Measurements from ENCODE around the gene DNAJC3.
"Not testable (repeated sequence)": the region's sequence is repeated elsewhere in the genome, so short reads cannot be mapped to it uniquely, and the experiment has no call there.

DNAJC3 gene

DNA sequence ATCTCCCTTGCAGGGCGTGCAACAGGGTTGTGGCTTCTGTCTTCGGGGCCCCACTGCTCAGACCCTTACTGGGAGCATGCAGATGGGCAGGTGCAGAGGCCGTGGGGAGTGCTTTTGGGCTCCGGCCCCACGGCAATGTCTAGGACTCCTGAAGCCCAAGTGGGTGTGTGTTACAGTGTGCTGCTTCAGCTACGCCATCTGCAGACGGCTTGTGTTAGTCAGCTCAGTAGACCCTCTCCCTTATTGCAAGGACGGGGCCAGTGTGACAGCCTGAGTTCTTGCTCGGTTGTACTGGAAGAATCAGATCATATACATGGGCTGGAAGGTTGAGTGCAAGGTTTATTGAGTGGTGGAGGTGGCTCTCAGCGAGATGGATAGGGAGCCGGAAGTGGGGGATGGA is 39.3 kb downstream of the DNAJC3 start:
- no peak for DNase-seq

DNA sequence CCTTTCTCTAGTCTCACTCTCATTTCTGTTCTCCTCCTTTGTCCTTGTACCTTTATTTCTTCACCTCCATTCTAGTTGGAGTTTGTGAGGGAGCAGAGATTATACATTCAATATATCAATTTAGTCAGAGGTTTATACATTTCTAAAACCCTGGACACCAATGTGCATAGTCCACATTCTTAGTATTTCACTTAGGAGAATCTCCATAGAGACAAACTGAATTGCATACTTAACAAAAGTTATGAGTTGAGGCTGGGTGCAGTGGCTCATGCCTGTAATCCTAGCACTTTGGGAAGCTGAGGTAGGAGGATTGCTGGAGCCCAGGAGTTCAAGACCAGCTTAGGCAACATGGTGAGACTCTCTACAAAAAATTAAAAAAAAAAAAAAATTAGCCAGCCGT is 45.3 kb downstream of the DNAJC3 start:
- no peak for DNase-seq

DNA sequence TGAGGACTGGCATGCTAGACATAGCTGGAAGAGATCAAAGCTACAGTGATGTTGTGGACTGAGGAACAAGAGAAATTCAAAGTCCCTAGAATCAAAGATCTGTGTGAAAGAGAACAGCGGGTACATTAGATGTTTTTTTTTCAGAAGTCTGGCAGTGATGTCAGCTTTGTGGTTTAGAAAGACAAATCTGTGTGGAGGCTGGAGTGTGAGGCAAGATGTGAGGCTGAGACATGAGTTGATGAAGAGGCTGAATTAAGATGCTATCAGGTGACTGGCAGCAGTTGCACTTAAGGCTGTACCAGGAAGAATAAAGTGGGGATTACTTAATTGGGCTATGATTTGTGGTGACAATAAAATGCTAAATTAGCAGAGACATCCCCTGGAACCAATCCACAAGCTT is 46.5 kb downstream of the DNAJC3 start:
- DNase-seq = no peak

DNA sequence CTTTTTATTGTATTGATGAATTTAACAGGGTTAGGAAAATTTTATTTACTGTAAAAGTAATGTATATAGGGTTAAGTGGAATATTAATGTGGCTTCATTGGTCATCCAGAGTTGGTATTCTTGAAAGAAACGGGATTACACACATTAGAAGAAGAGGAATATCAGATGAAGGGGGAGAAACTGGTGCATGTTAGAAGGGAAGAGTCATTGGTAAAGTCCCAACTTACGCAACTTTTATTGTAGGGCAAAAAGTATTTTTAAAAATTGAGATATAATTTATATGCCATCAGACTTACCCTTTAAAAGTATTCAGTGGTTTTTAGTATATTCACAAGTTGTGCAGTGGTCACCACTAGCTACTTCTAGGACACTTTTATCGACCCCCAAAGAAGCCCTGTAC is 47.3 kb downstream of the DNAJC3 start:
- no peak for DNase-seq

DNA sequence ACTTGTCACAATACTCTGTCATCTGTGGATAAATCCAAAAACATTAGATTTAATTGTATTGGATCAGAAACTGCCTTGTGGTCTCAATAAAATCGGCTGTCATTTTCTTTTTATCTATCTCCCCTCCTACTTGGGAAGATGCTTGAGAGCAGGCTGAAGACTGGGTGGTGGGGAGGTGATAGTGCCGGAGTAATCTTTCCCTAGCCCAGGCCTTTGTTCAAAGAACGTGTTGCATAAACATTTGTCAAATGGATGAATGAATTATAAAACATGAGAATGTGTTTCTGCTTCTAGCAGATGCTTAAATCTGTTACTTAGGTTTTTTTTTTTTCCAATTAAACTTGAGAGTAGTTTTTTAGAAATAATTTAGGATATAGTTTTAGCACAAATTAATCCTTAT is 49.9 kb downstream of the DNAJC3 start:
- DNase-seq = no peak

DNA sequence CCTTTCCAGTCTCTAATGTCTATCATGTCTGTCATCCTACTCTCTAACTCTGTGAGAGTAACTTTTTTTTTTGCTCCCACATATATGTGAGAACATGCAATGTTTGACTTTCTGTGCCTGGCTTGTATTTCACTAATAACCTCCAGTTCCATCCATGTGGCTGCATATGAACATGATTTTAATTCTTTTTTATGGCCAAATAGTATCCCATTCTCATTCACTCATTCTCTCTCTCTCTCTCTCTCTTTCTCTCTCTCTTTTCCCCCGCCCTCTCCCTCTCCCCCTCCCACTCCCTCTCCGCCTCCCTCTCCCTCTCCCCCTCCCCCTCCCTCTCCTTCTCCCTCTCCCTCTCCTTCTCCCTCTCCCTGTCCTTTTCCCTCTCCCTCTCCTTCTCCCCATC is 52.0 kb downstream of the DNAJC3 start:
- DNase-seq = no peak

DNA sequence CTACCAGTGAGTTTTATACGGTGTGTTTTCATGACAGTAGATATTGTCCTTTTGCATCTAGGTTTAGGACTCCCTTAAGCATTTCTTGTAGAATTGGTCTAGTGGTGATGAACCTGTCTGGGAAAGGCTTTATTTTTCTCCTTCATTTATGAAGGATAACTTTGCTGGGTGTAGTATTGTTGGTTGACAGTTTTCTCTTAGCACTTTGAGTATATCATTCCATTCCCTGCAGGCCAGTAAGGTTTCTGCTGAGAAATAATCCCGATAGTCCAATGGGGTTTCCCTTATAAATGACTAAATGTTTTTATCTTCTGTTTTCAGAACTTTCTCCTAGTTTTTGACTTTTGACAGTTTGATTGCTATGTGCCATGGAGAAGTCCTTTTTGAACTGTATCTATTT is 57.2 kb downstream of the DNAJC3 start:
- no peak for DNase-seq

DNA sequence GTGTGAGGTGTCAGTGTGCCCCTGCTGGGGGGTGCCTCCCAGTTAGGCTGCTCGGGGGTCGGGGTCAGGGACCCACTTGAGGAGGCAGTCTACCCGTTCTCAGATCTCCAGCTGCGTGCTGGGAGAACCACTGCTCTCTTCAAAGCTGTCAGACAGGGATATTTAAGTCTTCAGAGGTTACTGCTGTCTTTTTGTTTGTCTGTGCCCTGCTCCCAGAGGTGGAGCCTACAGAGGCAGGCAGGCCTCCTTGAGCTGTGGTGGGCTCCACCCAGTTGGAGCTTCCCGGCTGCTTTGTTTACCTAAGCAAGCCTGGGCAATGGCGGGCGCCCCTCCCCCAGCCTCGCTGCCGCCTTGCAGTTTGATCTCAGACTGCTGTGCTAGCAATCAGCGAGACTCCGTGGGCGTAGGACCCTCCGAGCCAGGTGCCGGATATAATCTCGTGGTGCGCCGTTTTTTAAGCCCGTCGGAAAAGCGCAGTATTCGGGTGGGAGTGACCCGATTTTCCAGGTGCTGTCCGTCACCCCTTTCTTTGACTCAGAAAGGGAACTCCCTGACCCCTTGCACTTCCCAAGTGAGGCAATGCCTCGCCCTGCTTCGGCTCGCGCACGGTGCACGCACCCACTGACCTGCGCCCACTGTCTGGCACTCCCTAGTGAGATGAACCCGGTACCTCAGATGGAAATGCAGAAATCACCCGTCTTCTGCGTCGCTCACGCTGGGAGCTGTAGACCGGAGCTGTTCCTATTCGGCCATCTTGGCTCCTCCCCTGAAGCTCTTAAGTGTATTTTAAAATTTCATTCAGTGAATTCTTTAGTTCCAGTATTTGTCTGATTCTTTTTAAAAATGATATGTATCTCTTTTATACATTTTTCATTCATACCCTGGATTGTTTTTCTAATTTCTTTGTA is 63.4 kb downstream of the DNAJC3 start:
- not testable (repeated sequence) for DNase-seq

DNA sequence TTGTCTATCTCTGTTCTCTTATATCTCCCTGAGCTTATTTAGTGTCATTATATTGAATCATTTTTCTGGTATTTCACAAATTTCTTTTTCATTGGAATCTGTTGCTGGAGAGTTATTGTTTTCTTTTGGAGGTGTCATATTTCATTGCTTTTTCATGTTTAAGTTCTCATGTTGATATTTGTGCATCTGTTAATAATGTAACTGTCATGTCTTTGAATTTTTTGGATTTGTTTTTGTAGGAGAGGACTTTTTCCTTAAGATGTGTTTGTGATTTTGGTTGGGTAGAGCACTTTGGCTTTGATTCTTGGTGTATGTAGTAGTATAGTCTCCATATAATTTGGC is 64.0 kb downstream of the DNAJC3 start:
- no peak for DNase-seq

DNA sequence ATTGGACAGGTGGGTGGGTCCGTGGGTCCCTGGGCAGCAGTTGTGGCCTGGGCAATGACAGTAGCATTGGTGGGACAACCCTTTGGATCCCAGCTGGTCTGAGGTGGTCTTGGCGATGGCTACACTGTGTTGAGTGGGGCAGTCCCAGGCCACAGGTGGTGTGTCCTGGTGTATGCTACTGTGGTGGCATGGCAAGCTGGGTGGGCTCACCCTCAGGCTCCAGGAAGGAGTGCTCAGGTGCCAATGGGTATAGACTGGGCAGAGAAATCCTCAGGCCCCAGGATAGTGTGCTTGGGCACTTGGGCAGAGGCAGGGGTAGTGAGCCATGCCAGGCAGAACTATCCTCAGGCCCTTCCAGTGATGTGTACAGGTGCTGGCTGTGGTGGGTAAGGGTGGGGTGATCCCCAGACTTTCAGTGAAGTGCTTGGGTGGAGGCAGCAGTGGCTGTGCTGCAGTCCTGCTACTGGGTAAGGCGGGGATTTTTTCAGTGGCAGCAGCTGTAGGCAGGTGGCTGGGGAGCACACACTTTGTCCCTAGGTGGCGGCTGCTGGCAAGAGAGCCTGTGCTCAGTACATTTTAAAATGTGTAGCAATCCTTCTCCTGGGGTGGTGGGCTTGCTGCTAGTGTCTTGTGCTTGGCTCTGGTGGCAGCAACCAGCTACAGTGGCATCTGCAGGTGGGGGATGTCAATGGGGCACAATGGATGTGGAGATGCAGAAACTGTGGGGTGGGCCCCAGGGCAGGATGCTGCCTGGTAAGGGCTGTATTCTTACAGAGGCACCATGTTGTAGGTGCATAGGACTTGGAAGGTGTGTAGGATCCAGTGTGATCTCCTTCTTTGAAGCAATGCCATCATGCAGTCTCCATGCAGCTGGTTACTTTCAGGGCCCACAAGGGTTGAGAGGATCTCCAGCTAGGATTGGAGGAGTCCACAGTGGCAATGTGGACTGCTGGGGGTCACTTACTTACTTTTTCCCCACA is 64.9 kb downstream of the DNAJC3 start:
- no peak for DNase-seq

DNA sequence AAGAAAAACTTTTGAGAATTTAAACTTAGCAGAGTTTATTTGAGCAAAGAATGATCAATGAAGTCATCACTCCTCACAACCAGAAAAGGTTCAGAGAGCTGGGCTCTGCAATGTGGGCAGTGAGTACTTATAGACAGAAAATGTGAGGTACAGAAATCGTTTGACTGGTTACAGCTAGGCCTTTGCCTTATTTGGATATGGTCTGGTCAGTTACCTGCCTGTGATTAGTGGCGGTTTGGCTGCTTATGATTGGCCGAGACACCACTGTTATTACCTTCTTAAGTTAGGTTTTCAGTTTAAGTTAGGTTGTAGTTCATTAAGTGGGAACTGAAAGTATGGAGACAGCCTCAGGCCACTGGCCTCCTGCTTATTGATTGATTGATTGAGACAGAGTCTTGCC is 66.3 kb downstream of the DNAJC3 start:
- DNase-seq = no peak

DNA sequence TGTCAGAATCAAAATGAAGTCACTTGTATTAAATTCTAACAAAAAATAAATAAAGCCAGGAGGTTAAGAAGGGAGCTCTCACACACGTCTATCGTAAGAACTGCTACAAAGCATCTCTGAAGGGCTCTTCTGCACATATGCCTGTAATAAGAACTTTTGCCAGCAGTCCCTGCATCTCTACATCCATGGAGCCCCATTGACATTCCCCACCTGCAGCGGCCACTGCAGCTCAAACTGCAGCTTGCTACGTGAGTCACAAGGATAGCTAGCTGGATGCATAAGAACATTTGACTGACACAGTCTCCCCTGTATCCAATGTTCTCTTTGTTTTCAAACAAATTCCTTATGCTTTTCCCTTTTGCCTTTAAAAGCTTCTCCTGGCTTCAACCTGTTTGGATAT is 68.3 kb downstream of the DNAJC3 start:
- DNase-seq = no peak

DNA sequence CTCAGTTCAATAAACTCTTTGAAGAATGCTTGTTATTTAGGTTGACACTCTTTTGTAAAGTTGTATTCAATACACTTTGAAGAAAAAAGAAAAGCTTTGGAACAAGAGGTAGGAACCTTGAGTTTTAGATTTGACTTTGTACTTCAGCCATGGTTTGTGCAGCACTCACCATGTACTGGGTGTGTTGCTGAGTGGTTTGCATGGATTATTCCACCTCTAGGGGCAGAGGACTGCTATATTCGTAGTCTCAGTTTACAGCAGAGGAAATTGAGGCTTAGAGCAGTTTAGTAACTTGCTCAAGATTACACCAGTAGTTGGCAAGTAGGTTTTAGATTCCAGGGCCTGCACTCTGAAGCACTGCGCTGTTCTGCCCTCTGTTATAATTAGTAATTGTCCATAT is 68.8 kb downstream of the DNAJC3 start:
- no peak for DNase-seq

DNA sequence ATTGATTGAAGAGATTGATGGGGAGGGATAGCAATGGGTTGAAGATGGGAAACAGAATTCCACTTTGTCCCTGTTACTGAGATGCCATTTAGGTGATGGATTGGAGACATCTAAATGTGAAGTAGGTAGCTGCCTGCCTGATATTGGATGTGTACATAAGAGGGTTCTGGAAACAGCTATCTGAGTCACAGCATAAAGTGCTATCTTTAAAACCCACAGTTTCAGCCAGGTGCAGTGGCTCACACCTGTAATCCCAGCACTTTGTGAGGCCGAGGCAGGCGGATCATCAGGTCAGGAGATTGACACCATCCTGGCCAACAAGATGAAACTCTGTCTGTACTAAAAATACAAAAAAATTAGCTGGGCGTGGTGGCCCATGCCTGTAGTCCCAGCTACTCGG is 72.6 kb downstream of the DNAJC3 start:
- DNase-seq = no peak

DNA sequence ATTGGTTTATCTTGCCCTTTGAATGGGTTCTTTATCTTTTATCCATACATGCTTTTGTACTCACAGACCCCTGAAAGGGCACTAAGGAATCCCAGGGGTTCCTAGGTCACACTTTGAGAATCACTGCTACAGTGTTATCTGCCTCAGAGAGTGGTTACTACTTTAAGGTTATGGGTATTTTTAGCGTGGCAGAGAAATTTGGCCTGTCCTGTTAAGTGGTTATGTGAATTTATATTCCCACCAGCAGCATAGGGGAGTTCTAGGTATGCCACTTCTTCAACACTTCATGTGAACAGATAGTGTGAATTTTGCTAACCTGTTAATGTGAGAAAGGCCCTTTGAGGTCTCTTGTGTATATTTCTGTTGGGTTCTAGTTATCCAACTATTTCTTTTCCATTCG is 75.7 kb downstream of the DNAJC3 start:
- DNase-seq = no peak

DNA sequence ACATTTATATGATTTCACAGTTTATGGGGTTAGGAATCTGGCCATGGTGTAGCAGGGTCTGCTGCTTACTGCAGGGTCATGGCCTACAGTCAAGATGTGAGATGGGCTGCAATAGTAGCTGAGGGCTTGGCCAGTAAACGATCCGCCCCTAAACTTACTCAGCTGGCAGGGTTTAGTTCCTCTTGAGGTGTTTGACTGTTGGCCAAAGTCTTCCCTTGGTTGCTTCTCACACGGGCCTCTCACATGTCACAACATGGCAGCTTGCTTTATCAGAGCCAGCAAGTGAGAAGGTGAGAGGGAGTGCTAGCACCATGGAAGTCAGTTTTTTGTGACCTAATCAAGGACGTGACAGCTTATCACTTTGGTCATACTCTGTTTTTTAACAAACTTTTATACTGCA is 77.1 kb downstream of the DNAJC3 start:
- DNase-seq = no peak

DNA sequence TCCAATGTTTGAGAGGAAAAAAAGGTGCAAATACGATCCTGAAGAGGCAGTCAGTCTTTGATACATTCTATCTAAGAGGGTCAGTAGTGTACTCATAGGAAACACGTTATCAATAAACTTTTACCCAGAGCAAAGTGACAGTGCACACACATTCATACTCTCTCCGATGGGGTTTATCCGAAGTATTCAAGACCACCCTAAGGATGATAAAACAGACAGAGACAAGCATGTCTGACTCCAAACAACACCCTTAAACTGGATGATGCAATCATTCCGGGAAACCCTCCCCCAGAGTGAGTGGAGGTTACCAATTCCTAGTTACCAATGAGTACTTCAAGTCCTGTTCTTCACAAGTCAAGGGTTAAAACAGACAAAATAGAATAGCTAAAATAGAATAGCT is 79.1 kb downstream of the DNAJC3 start:
- DNase-seq = no peak

DNA sequence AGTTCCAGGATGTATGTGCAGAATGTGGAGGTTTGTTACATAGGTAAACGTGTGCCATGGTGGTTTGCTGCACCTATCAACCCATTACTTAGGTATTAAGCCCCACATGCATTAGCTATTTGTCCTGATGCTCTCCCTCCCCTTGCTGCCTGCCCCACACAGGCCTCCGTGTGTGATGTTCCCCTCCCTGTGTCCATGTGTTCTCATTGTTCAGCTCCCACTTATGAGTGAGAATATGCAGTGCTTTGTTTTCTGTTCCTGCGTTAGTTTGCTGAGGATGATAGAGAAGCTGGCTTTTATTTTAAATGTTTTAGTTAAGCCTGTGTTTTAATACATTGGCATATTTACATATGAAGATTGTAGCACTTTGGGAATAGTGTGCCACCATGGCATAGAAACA is 85.7 kb downstream of the DNAJC3 start:
- not testable (repeated sequence) for DNase-seq

DNA sequence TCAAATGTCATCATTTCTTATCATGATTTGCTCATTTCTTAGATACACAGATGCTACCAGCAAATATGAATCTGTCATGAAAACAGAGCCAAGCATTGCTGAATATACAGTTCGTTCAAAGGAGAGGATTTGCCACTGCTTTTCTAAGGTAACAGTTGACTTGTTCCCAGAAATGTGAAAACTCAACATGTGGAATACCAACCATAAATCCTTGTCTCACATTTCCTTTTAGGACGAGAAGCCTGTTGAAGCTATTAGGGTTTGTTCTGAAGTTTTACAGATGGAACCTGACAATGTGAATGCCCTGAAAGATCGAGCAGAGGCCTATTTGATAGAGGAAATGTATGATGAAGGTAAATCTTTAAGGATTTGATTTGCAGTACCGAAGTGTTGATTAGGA is 86.7 kb downstream of the DNAJC3 start:
- no peak for DNase-seq

DNA sequence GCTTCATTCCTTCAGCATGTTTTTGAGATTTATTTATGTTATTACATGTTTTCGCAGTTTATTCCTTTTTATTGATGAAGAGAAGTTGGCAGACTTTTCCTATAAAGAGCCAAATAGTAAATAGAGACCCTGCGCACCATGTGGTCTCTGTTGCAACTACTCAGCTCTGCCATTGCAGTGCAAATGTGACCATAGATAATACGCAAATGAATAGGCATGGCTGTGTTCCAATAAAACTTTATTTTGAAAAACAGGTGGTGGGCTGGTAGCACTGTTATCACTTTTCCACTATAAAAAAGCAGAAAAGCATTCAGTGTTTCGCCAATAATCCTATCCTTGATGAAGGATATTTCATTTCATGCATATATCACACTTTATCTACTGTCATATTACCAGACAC is 95.0 kb downstream of the DNAJC3 start:
- DNase-seq = no peak

DNA sequence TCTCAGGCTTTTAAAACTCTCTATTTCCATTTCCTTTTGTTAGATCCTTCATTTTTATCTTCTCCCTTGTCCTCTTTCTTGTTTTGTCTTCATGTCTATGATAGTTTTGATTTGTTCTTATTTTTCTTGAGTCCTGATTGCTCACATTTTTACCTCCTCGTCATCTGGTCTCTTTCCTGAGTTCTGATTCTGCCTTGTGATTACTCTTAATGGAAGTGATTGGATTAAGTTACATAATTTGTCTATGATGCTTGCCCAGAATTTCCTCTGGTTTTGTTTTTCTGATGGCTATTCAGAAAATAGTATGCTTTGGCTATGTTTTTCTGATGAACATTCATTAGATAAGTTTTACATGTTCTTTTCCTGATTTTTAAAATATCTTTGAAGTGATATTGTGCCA is 102.6 kb downstream of the DNAJC3 start:
- no peak for DNase-seq

DNA sequence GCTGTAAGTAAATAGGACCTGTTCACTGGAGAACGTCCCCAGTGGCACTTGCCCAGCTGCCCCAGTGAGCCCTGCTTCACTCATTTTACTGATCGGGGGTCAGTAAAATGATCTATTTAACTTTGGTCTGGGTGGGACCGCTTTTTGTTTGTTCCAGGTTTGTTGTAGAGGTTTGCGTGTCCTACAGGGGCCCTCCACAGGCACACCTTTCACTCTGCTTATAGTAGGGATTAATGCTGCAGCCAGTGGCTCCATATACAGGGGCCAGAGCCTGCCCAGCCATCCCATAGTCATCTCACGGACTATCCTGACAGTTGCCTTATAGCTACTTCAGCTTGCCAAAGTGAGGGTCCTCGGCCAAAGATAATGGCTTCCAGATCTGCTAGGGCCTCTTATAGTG is 104.1 kb downstream of the DNAJC3 start:
- no peak for DNase-seq

DNA sequence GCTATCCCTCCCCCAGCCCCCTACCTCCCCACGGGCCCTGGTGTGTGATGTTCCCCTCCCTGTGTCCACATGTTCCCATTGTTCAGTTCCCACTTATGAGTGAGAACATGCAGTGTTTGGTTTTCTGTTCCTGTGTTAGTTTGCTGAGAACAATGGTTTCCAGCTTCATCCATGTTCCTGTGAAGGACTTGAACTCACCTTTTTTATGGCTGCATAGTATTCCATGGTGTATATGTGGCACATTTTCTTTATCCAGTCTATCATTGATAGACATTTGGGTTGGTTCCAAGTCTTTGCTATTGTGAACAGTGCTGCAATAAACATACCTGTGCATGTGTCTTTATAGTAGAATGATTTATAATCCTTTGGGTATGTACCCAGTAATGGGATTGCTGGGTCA is 105.0 kb downstream of the DNAJC3 start:
- not testable (repeated sequence) for DNase-seq

DNA sequence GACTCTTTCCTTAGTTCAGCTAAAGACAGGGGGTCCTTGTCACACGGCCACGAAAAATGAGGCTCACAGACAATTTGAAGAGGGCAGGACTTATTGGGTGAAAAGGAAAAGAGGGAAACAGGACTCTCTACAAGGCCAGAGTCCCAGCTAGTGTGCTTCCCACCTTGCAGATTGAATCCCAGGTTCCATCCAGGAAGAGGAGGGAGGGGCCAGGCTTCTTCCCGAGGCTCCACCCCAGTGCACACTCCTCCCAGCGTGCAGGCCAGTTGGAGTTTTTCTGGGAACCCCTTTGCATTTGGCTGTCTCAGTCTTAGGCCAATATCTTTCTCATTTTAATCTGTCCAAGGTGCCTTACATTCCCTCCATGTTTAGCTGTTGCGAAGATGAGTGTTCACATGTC is 106.8 kb downstream of the DNAJC3 start:
- DNase-seq = no peak

Measured in CD4-positive, alpha-beta T cell treated with Interleukin-12 subunit alpha and Interleukin-12 subunit beta, for 1 hour (primary cell).